Measurements from ENCODE around the gene TIMP2. TPM values are rescaled to one million over a fixed set of nuclear protein-coding genes. Genes with fewer than 3 reads are reported as not detected.

TIMP2 gene
- total and polyA plus RNA-seq, 2 of the 4 experiments (the other 2 are of a cell fraction), result 43.9 to 416 TPM

GRCh38 chr17:78904371-78904770 lies 20.8 kb downstream of the TIMP2 start:
- 76% methylated on average over 3 of the region's 9 CpGs; no CpG with 5 or more reads in 1 of the 2 experiments for WGBS, 2 experiments (ENCODE audit: extremely low coverage in 2 of 2, insufficient read length in 1 of 2)
- in situ Hi-C loops (cut with MboI; ENCODE audit: low sequenced_read_pairs) (no loop called here), dilution Hi-C loops (cut with HindIII; ENCODE audit: low sequenced_read_pairs, unreplicated experiment) (no loop called here), intact Hi-C loops (cut with micrococcal nuclease) (no loop called here)
- Histone ChIP-seq H3K4me3 (ENCODE audit: insufficient read depth, low read depth, low read length) (no peak overlapping the region), H3K79me1 (ENCODE audit: low read depth in 1 of 2, low read length in 2 of 2) (peaks cover 33 to 91% of the 10 kb centered on the region in 2 experiments), H3K36me3 (ENCODE audit: control insufficient read depth, insufficient read depth, low read length) (peaks cover 29% of the 10 kb centered on the region), H4K91ac (ENCODE audit: insufficient read depth, low read depth, low read length) (no peak overlapping the region), H4K8ac (ENCODE audit: low read depth in 2 of 2, low read length in 2 of 2) (no peak overlapping the region), H3K27me3 (ENCODE audit: control insufficient read depth, insufficient read depth, low read length) (no peaks in the 10 kb centered on the region), H3K9me3 (ENCODE audit: control insufficient read depth, insufficient read depth, low read length) (no peaks in the 10 kb centered on the region), H2BK15ac (ENCODE audit: low read depth, low read length) (no peak overlapping the region), H3K9ac (ENCODE audit: low read depth, low read length) (no peak overlapping the region), H3K27ac (ENCODE audit: insufficient read depth, low read length) (no peak overlapping the region), H3K4ac (ENCODE audit: low read depth, low read length) (no peak overlapping the region), H2BK20ac (ENCODE audit: low read depth, low read length) (no peak overlapping the region), H3K23ac (ENCODE audit: low read depth, low read length) (no peak overlapping the region), H2AK9ac (replicated peaks; ENCODE audit: low read depth, low read length, poor library complexity) (no peak overlapping the region), H3K9me1 (ENCODE audit: insufficient read depth, low read length) (peaks cover 45% of the 10 kb centered on the region), H3K4me1 (ENCODE audit: control insufficient read depth, insufficient read depth, low read length) (peaks cover 11% of the 10 kb centered on the region), H3K18ac (ENCODE audit: low read depth, low read length) (no peak overlapping the region), H4K5ac (ENCODE audit: low read depth, low read length) (no peak overlapping the region), H2AK5ac (ENCODE audit: low read depth, low read length) (no peak overlapping the region), H4K20me1 (ENCODE audit: insufficient read depth, low read length) (peaks cover 94% of the 10 kb centered on the region), H3K14ac (replicated peaks; ENCODE audit: low read depth, low read length) (0 out of 2 replicates have a peak overlapping the region, but pooled peaks have one; percentile 9), H3K56ac (ENCODE audit: extremely low read depth, insufficient read depth, low read length) (no peak overlapping the region), H2BK120ac (ENCODE audit: low read depth, low read length) (no peak overlapping the region), H2BK5ac (ENCODE audit: low read depth, low read length, poor library complexity, severe bottlenecking) (no peak overlapping the region), H3K4me2 (ENCODE audit: low read depth, low read length) (no peak overlapping the region), H2AFZ (replicated peaks; ENCODE audit: low read length, poor library complexity) (no peak overlapping the region)
- ATAC-seq (ENCODE audit: low read depth) (no peak), DNase-seq (no peak)
- ChIA-PET POLR2A (ENCODE audit: unreplicated experiment) (no interaction called here), CTCF (interaction anchor here (0.6 kb wide), 1 partner anchor 10 kb away, joined by 4 read pairs; no protein-coding TSS in a partner anchor)
- TF ChIP-seq USF2 (IDR thresholded peaks at IDR 0.05; ENCODE audit: low read depth, low read length) (no peak), BHLHE40 (IDR thresholded peaks at IDR 0.05; ENCODE audit: low read depth, low read length) (0 out of 2 replicates have a peak, but pooled peaks have one; percentile 13), RAD21 (IDR thresholded peaks at IDR 0.05; ENCODE audit: low read length) (no peak)
- no TSS peak for BruUV-seq (replicated peaks)
